ENCODE data around the gene SMYD3. TPM values are rescaled to one million over a fixed set of nuclear protein-coding genes. Genes with fewer than 3 reads are reported as not detected.

Gene SMYD3
- total and polyA plus RNA-seq, 10 donors = 12.5 to 33.1 (median 21.0) TPM

- intact Hi-C loops (cut with DNase I; ENCODE audit: low total_unique reads) = no loop called here
These were observed 425.0 kb downstream of the SMYD3 start for GRCh38 chr1:246081856-246082668.

GRCh38 chr1:246081138-246081702, 425.9 kb downstream of the SMYD3 start:
- no peak overlapping the region for H3K27ac ChIP-seq
- peaks cover 0 to 24% (median 8%) of the 10 kb centered on the region in 8 donors for H3K9me3 ChIP-seq
- WGBS, 5 donors = 85 to 92% (median 89%) methylated on average over 4 of the region's 4 CpGs
- no peaks in the 10 kb centered on the region for H3K4me1 ChIP-seq
- DNase-seq = no peak
- no peak overlapping the region for H3K4me3 ChIP-seq
- H3K27me3 ChIP-seq (replicated peaks in 1 of 7) = no peaks in the 10 kb centered on the region
- intact Hi-C loops (cut with DNase I; ENCODE audit: low total_unique reads) = no loop called here
- H3K36me3 ChIP-seq = no peaks in the 10 kb centered on the region
- TF ChIP-seq CTCF (IDR thresholded peaks at IDR 0.05 in 8 of 11, conservative IDR thresholded peaks at IDR 0.05 in 3 of 11) (no peak), POLR2A (IDR thresholded peaks at IDR 0.05) (no peak), POLR2AphosphoS5 (IDR thresholded peaks at IDR 0.05) (no peak)

More at GRCh38 chr1:246081856-246082668, 425.0 kb downstream of the SMYD3 start:
- Histone ChIP-seq H3K27ac (no peak overlapping the region), H3K36me3 (no peaks in the 10 kb centered on the region), H3K4me1 (no peaks in the 10 kb centered on the region), H3K4me3 (no peak overlapping the region), H3K27me3 (replicated peaks in 1 of 7) (no peaks in the 10 kb centered on the region), H3K9me3 (peaks cover 0 to 24% (median 8%) of the 10 kb centered on the region in 8 donors)
- no peak for DNase-seq
- 86 to 94% (median 91%) methylated on average over 13 of the region's 13 CpGs for WGBS, 5 donors
- TF ChIP-seq POLR2AphosphoS5 (IDR thresholded peaks at IDR 0.05) = no peak

- no peak overlapping the region for H3K4me3 ChIP-seq
- no peaks in the 10 kb centered on the region for H3K27me3 ChIP-seq (replicated peaks in 1 of 7)
- no peaks in the 10 kb centered on the region for H3K4me1 ChIP-seq
- TF ChIP-seq CTCF (IDR thresholded peaks at IDR 0.05 in 8 of 11, conservative IDR thresholded peaks at IDR 0.05 in 3 of 11) = no peak
- no peak for TF ChIP-seq POLR2A (IDR thresholded peaks at IDR 0.05)
- TF ChIP-seq POLR2AphosphoS5 (IDR thresholded peaks at IDR 0.05) = no peak
- intact Hi-C loops (cut with DNase I; ENCODE audit: low total_unique reads) = no loop called here
- H3K9me3 ChIP-seq = peaks cover 0 to 24% (median 8%) of the 10 kb centered on the region in 8 donors
- no peak for DNase-seq
- no peaks in the 10 kb centered on the region for H3K36me3 ChIP-seq
- 92 to 98% (median 96%) methylated on average over 9 of the region's 9 CpGs for WGBS, 5 donors
- no peak overlapping the region for H3K27ac ChIP-seq
These were observed 427.0 kb downstream of the SMYD3 start for GRCh38 chr1:246080031-246080430.

- intact Hi-C loops (cut with DNase I; ENCODE audit: low total_unique reads) = no loop called here
- WGBS, 5 donors = 95 to 100% (median 100%) methylated on average over 1 of the region's 1 CpG
- Histone ChIP-seq H3K27ac (no peak overlapping the region), H3K27me3 (replicated peaks in 1 of 7) (no peaks in the 10 kb centered on the region), H3K4me1 (no peaks in the 10 kb centered on the region), H3K36me3 (no peaks in the 10 kb centered on the region), H3K4me3 (no peak overlapping the region), H3K9me3 (peaks cover 0 to 21% (median 8%) of the 10 kb centered on the region in 8 donors)
- TF ChIP-seq POLR2A (IDR thresholded peaks at IDR 0.05) (no peak), CTCF (IDR thresholded peaks at IDR 0.05 in 8 of 11, conservative IDR thresholded peaks at IDR 0.05 in 3 of 11) (no peak), POLR2AphosphoS5 (IDR thresholded peaks at IDR 0.05) (no peak)
- DNase-seq = no peak
These were observed 428.2 kb downstream of the SMYD3 start for GRCh38 chr1:246078888-246079252.

All from spleen (tissue), 11 donors.